Vagina (tissue), 2 donors: ENCODE results near the gene TENT5C. TPM values are rescaled to one million over a fixed set of nuclear protein-coding genes. Genes with fewer than 3 reads are reported as not detected.

Source experiments
- DNase-seq, 2 donors: peaks; one replicate each; pipeline ENCODE4 v3.0.0-alpha.2; 2017; ENCODE audit errors: extremely low spot score in 2 of 2
- H3K27ac ChIP-seq: fragments of 200-600 bp; sonication (generic); one replicate; pipeline ENCODE4 v1.5.1; 2019
- H3K27me3 ChIP-seq: fragments of 200-600 bp; sonication (generic); one replicate; pipeline ENCODE4 v1.5.1; 2019
- H3K36me3 ChIP-seq, 2 donors: fragments of 200-600 bp; sonication (generic); one replicate each; pipeline ENCODE4 v1.5.1; 2017 to 2019
- H3K4me1 ChIP-seq: fragments of 200-600 bp; sonication (generic); one replicate; pipeline ENCODE4 v1.5.1; 2019
- H3K4me3 ChIP-seq, 2 donors: fragments of 200-600 bp; sonication (generic); 1 replicate in 1 of 2; 2 replicates in 1 of 2; pipeline ENCODE4 v1.5.1; 2016 to 2019
- H3K9me3 ChIP-seq: fragments of 200-600 bp; sonication (generic); one replicate; pipeline ENCODE4 v1.5.1; 2019
- CTCF ChIP-seq, 3 experiments: fragments of 450-650 bp in 2 of 3; fragments of 200-600 bp in 1 of 3; sonication (generic) in 1 of 3; IDR thresholded peaks; one replicate each; pipeline ENCODE4 v1.5.1; 2017 to 2019; ENCODE audit warnings: antibody characterized with exemption in 3 of 3, mild to moderate bottlenecking in 2 of 3, moderate library complexity in 2 of 3
- POLR2A ChIP-seq, 2 donors: fragments of 450-650 bp; IDR thresholded peaks; one replicate each; pipeline ENCODE4 v1.6.1; 2017; ENCODE audit warnings: antibody characterized with exemption in 2 of 2, mild to moderate bottlenecking in 2 of 2, moderate library complexity in 2 of 2
- POLR2AphosphoS5 ChIP-seq, 2 donors: sonication (generic); formaldehyde crosslinking; IDR thresholded peaks; one replicate each; pipeline ENCODE4 v1.9.0; 2017; ENCODE audit warnings: antibody characterized with exemption in 2 of 2, mild to moderate bottlenecking in 2 of 2, low read depth in 1 of 2; ENCODE audit not compliant: insufficient read depth in 1 of 2
- intact Hi-C: fragments of 100-400 bp; cut with DNase I; formaldehyde crosslinking; loops from one replicate; pipeline ENCODE4 v1.15.1; 2023
- total RNA-seq: library from RNA; depleted of rRNA; stranded (reverse); fragments of >200 nt; gene quantifications from one replicate; pipeline ENCODE4 v1.2.3, GENCODE V29; 2016

The TENT5C gene
- total RNA-seq, 1 donor from 2014 or later, result 4.2 TPM

- TF ChIP-seq POLR2A (IDR thresholded peaks at IDR 0.05) (no peak), POLR2AphosphoS5 (IDR thresholded peaks at IDR 0.05; ENCODE audit: insufficient read depth in 1 of 2, low read depth in 1 of 2) (no peak)
- no peaks in the 10 kb centered on the region for H3K36me3 ChIP-seq
- DNase-seq, result no peak
- no peak overlapping the region for H3K27ac ChIP-seq
- intact Hi-C loops, result no loop called here
- H3K27me3 ChIP-seq, result no peaks in the 10 kb centered on the region
- H3K4me1 ChIP-seq, result peaks cover 27% of the 10 kb centered on the region
- no peak overlapping the region for H3K4me3 ChIP-seq
- no peaks in the 10 kb centered on the region for H3K9me3 ChIP-seq
These were observed 9.6 kb downstream of the TENT5C start for GRCh38 chr1:117615474-117615873.

GRCh38 chr1:117616356-117616755 is 10.5 kb downstream of the TENT5C start:
- no peak overlapping the region for H3K27ac ChIP-seq

GRCh38 chr1:117616967-117617366 is 11.1 kb downstream of the TENT5C start:
- Histone ChIP-seq H3K27ac (no peak overlapping the region), H3K4me1 (peaks cover 27% of the 10 kb centered on the region), H3K27me3 (no peaks in the 10 kb centered on the region), H3K4me3 (no peak overlapping the region), H3K9me3 (no peaks in the 10 kb centered on the region), H3K36me3 (no peaks in the 10 kb centered on the region)
- intact Hi-C loops, result no loop called here
- peak in 1 of 2 donors; percentile 31 for DNase-seq
- TF ChIP-seq POLR2AphosphoS5 (IDR thresholded peaks at IDR 0.05; ENCODE audit: insufficient read depth in 1 of 2, low read depth in 1 of 2) (no peak), POLR2A (IDR thresholded peaks at IDR 0.05) (no peak), CTCF (IDR thresholded peaks at IDR 0.05) (no peak)

More at GRCh38 chr1:117616356-117616755, 10.5 kb downstream of the TENT5C start:
- Histone ChIP-seq H3K9me3 (no peaks in the 10 kb centered on the region), H3K36me3 (no peaks in the 10 kb centered on the region), H3K4me1 (peaks cover 27% of the 10 kb centered on the region), H3K4me3 (no peak overlapping the region), H3K27me3 (no peaks in the 10 kb centered on the region)
- peak in 1 of 2 donors; percentile 19 for DNase-seq
- intact Hi-C loops, result no loop called here
- TF ChIP-seq POLR2A (IDR thresholded peaks at IDR 0.05) (no peak), CTCF (IDR thresholded peaks at IDR 0.05) (no peak)

GRCh38 chr1:117618450-117619122 is 12.7 kb downstream of the TENT5C start:
- TF ChIP-seq CTCF (IDR thresholded peaks at IDR 0.05) (no peak), POLR2AphosphoS5 (IDR thresholded peaks at IDR 0.05; ENCODE audit: insufficient read depth in 1 of 2, low read depth in 1 of 2) (no peak), POLR2A (IDR thresholded peaks at IDR 0.05) (no peak)

GRCh38 chr1:117620440-117620839 is 14.6 kb downstream of the TENT5C start:
- no peak overlapping the region for H3K4me3 ChIP-seq
- intact Hi-C loops, result no loop called here
- peaks cover under 1% of the 10 kb centered on the region for H3K4me1 ChIP-seq
- H3K36me3 ChIP-seq, result peaks cover 0 to 9% of the 10 kb centered on the region in 2 donors
- DNase-seq, result peak in 1 of 2 donors; percentile 55
- H3K9me3 ChIP-seq, result no peaks in the 10 kb centered on the region
- TF ChIP-seq CTCF (IDR thresholded peaks at IDR 0.05) (no peak), POLR2A (IDR thresholded peaks at IDR 0.05) (no peak), POLR2AphosphoS5 (IDR thresholded peaks at IDR 0.05; ENCODE audit: insufficient read depth in 1 of 2, low read depth in 1 of 2) (no peak)
- no peaks in the 10 kb centered on the region for H3K27me3 ChIP-seq
- no peak overlapping the region for H3K27ac ChIP-seq

More at GRCh38 chr1:117618450-117619122, 12.7 kb downstream of the TENT5C start:
- Histone ChIP-seq H3K9me3 (no peaks in the 10 kb centered on the region), H3K27me3 (no peaks in the 10 kb centered on the region), H3K4me1 (peaks cover 18% of the 10 kb centered on the region), H3K27ac (no peak overlapping the region), H3K4me3 (no peak overlapping the region), H3K36me3 (peaks cover 0 to 2% of the 10 kb centered on the region in 2 donors)
- no peak for DNase-seq
- intact Hi-C loops, result no loop called here
